Tibial nerve (tissue), 4 donors: ENCODE results near the gene KCNH3. TPM values are rescaled to one million over a fixed set of nuclear protein-coding genes. Genes with fewer than 3 reads are reported as not detected.
A peak's percentile ranks its signal among the peaks of the same experiment; 100 is the strongest.

Experiments
- DNase-seq, 2 donors: peaks; one replicate each; pipeline ENCODE4 v3.0.0-alpha.2; 2019; ENCODE audit warnings: low spot score in 2 of 2
- H3K27ac ChIP-seq, 4 donors: fragments of 200-600 bp; sonication (generic) in 3 of 4; one replicate each; pipeline ENCODE4 v1.5.1; 2017 to 2019; ENCODE audit warnings: mild to moderate bottlenecking in 1 of 4
- H3K27me3 ChIP-seq, 2 donors: fragments of 200-600 bp; sonication (generic) in 1 of 2; one replicate each; pipeline versions ENCODE4 v1.5.1 to v1.6.0; 2017 to 2019
- H3K36me3 ChIP-seq, 3 donors: fragments of 200-600 bp; sonication (generic); one replicate each; pipeline ENCODE4 v1.5.1; 2018 to 2019
- H3K4me1 ChIP-seq, 4 donors: fragments of 200-600 bp; sonication (generic) in 3 of 4; one replicate each; pipeline ENCODE4 v1.5.1; 2017 to 2019
- H3K4me3 ChIP-seq, 4 donors: fragments of 200-600 bp; sonication (generic) in 3 of 4; one replicate each; pipeline ENCODE4 v1.5.1; 2017 to 2019; ENCODE audit warnings: mild to moderate bottlenecking in 1 of 4, moderate library complexity in 1 of 4
- H3K9me3 ChIP-seq, 4 donors: fragments of 200-600 bp; sonication (generic) in 3 of 4; one replicate each; pipeline ENCODE4 v1.5.1; 2017 to 2019
- CTCF ChIP-seq, 5 experiments: fragments of 200-600 bp in 3 of 5; fragments of 450-650 bp in 2 of 5; sonication (generic) in 3 of 5; IDR thresholded peaks; one replicate each; pipeline ENCODE4 v1.5.1; 2016 to 2019; ENCODE audit warnings: antibody characterized with exemption in 5 of 5, mild to moderate bottlenecking in 3 of 5, moderate library complexity in 2 of 5
- EP300 ChIP-seq, 2 donors: sonication (generic); formaldehyde crosslinking; IDR thresholded peaks; one replicate each; pipeline ENCODE4 v1.6.1; 2017; ENCODE audit warnings: antibody characterized with exemption in 2 of 2, mild to moderate bottlenecking in 1 of 2
- POLR2A ChIP-seq, 2 donors: fragments of 450-650 bp; IDR thresholded peaks; one replicate each; pipeline ENCODE4 v1.6.1; 2017; ENCODE audit warnings: antibody characterized with exemption in 2 of 2, mild to moderate bottlenecking in 2 of 2, moderate library complexity in 2 of 2
- WGBS, 2 donors: methylation state at CpG; one replicate each; pipeline ENCODE4 v1.1.5; 2018; 5-methylcytosine and 5-hydroxymethylcytosine counted together
- total RNA-seq, 4 donors: library from RNA; depleted of rRNA; stranded (reverse); fragments of >200 nt; gene quantifications; one replicate each; pipeline ENCODE4 v1.1.0, GENCODE V29; 2016

The KCNH3 gene
- total RNA-seq, 4 donors from 2014 or later, result 0.21 to 0.30 TPM; not detected in 2

- 83 to 86% methylated on average over 6 of the region's 6 CpGs for WGBS, 2 donors
Measured at GRCh38 chr12:49550693-49551252, 11.9 kb downstream of the KCNH3 start.

GRCh38 chr12:49552014-49552413 is 13.2 kb downstream of the KCNH3 start:
- H3K27me3 ChIP-seq, result peaks cover 0 to 20% of the 10 kb centered on the region in 2 donors
- peaks cover 0 to 14% (median 13%) of the 10 kb centered on the region in 4 donors for H3K4me1 ChIP-seq
- DNase-seq, result no peak
- 64 to 73% methylated on average over 7 of the region's 7 CpGs for WGBS, 2 donors
- TF ChIP-seq CTCF (IDR thresholded peaks at IDR 0.05), result no peak
- TF ChIP-seq EP300 (IDR thresholded peaks at IDR 0.05), result no peak
- no peak for TF ChIP-seq POLR2A (IDR thresholded peaks at IDR 0.05)
- no peak overlapping the region for H3K4me3 ChIP-seq
- peaks cover 0 to 17% (median 0%) of the 10 kb centered on the region in 3 donors for H3K36me3 ChIP-seq
- no peak overlapping the region for H3K27ac ChIP-seq
- no peaks in the 10 kb centered on the region for H3K9me3 ChIP-seq

More at GRCh38 chr12:49550693-49551252, 11.9 kb downstream of the KCNH3 start:
- H3K27me3 ChIP-seq, result peaks cover 0 to 32% of the 10 kb centered on the region in 2 donors
- H3K4me3 ChIP-seq, result no peak overlapping the region
- H3K9me3 ChIP-seq, result no peaks in the 10 kb centered on the region
- no peak for DNase-seq
- H3K27ac ChIP-seq, result no peak overlapping the region
- no peak for TF ChIP-seq CTCF (IDR thresholded peaks at IDR 0.05)
- TF ChIP-seq POLR2A (IDR thresholded peaks at IDR 0.05), result no peak
- no peak for TF ChIP-seq EP300 (IDR thresholded peaks at IDR 0.05)
- H3K4me1 ChIP-seq, result peaks cover 0 to 14% (median 13%) of the 10 kb centered on the region in 4 donors
- H3K36me3 ChIP-seq, result peaks cover 0 to 4% (median 0%) of the 10 kb centered on the region in 3 donors

- Histone ChIP-seq H3K27ac (no peak overlapping the region), H3K27me3 (peaks cover 0 to 15% of the 10 kb centered on the region in 2 donors), H3K4me1 (peaks cover 0 to 14% (median 13%) of the 10 kb centered on the region in 4 donors), H3K4me3 (no peak overlapping the region), H3K9me3 (no peaks in the 10 kb centered on the region), H3K36me3 (peaks cover 0 to 21% (median 0%) of the 10 kb centered on the region in 3 donors)
- no peak for DNase-seq
- TF ChIP-seq CTCF (IDR thresholded peaks at IDR 0.05) (no peak), EP300 (IDR thresholded peaks at IDR 0.05) (no peak), POLR2A (IDR thresholded peaks at IDR 0.05) (no peak)
- WGBS, 2 donors, result 68% methylated on average over 9 of the region's 9 CpGs
Measured at GRCh38 chr12:49552425-49552824, 13.6 kb downstream of the KCNH3 start.

- TF ChIP-seq POLR2A (IDR thresholded peaks at IDR 0.05) (no peak), CTCF (IDR thresholded peaks at IDR 0.05) (no peak), EP300 (IDR thresholded peaks at IDR 0.05) (no peak)
- Histone ChIP-seq H3K4me3 (no peak overlapping the region), H3K27me3 (peaks cover 0 to 11% of the 10 kb centered on the region in 2 donors), H3K27ac (no peak overlapping the region), H3K4me1 (peaks cover 0 to 14% (median 13%) of the 10 kb centered on the region in 4 donors), H3K9me3 (no peaks in the 10 kb centered on the region), H3K36me3 (peaks cover 0 to 26% (median 0%) of the 10 kb centered on the region in 3 donors)
- WGBS, 2 donors, result 83 to 88% methylated on average over 8 of the region's 8 CpGs
- DNase-seq, result no peak
Measured at GRCh38 chr12:49552899-49553298, 14.1 kb downstream of the KCNH3 start.

GRCh38 chr12:49553512-49554088 is 14.8 kb downstream of the KCNH3 start:
- no peak overlapping the region for H3K4me3 ChIP-seq
- no peak overlapping the region for H3K27ac ChIP-seq
- peaks cover 0 to 4% of the 10 kb centered on the region in 2 donors for H3K27me3 ChIP-seq
- 67 to 71% methylated on average over 2 of the region's 2 CpGs for WGBS, 2 donors
- no peak for DNase-seq
- no peaks in the 10 kb centered on the region for H3K9me3 ChIP-seq
- H3K36me3 ChIP-seq, result peaks cover 0 to 33% (median 0%) of the 10 kb centered on the region in 3 donors
- TF ChIP-seq CTCF (IDR thresholded peaks at IDR 0.05) (peak in 1 of 5 experiments; percentile 30), POLR2A (IDR thresholded peaks at IDR 0.05) (no peak), EP300 (IDR thresholded peaks at IDR 0.05) (no peak)
- H3K4me1 ChIP-seq, result peaks cover 0 to 12% (median 9%) of the 10 kb centered on the region in 4 donors
